A673 (cell line): ENCODE data around the gene SESN1.

Experiments used
- CTCF ChIP-seq: fragments of 300-800, 200-600 bp; sonication (generic); conservative IDR thresholded peaks from 2 replicates; pipeline ENCODE4 v1.5.1; 2017; ENCODE audit warnings: low read depth, mild to moderate bottlenecking, antibody characterized with exemption, low read length, moderate library complexity, mixed read lengths
- EZH2 ChIP-seq: fragments of 200-600 bp; sonication (generic); IDR thresholded peaks from 2 replicates; pipeline ENCODE4 v1.6.1; 2017; ENCODE audit warnings: borderline replicate concordance, low read depth, mild to moderate bottlenecking, mixed read lengths, antibody characterized with exemption, low read length; ENCODE audit not compliant: poor library complexity, severe bottlenecking

- TF ChIP-seq EZH2, result no peak
- TF ChIP-seq CTCF, result no peak
These were observed 96.2 kb downstream of the SESN1 start for GRCh38 chr6:108998485-108998884.
